ENCODE results near the gene NGB. TPM values are rescaled to one million over a fixed set of nuclear protein-coding genes. Genes with fewer than 3 reads are reported as not detected.

The NGB gene
- total RNA-seq, 1 donor from 2014 or later, result not detected

- Mint-ChIP-seq H3K36me3 (peaks cover 15% of the 10 kb centered on the region), H3K27ac (no peak overlapping the region), H3K4me1 (ENCODE audit: unreplicated experiment) (peaks cover 21% of the 10 kb centered on the region), H3K4me3 (no peak overlapping the region), H3K9me3 (no peaks in the 10 kb centered on the region), H3K27me3 (no peaks in the 10 kb centered on the region)
- TF ChIP-seq CTCF (conservative IDR thresholded peaks at IDR 0.05), result no peak
- DNase-seq (ENCODE audit: extremely low spot score, unreplicated experiment), result no peak
Measured at GRCh38 chr14:77305696-77306095, 34.7 kb upstream of the NGB start.

GRCh38 chr14:77303417-77304156, 32.6 kb upstream of the NGB start:
- Mint-ChIP-seq H3K27ac (peak overlapping the region; percentile 37), H3K27me3 (no peaks in the 10 kb centered on the region), H3K9me3 (no peaks in the 10 kb centered on the region), H3K4me1 (ENCODE audit: unreplicated experiment) (peaks cover 21% of the 10 kb centered on the region), H3K4me3 (no peak overlapping the region), H3K36me3 (peaks cover 12% of the 10 kb centered on the region)
- no peak for TF ChIP-seq CTCF (conservative IDR thresholded peaks at IDR 0.05)
- DNase-seq (ENCODE audit: extremely low spot score, unreplicated experiment), result no peak

GRCh38 chr14:77302926-77303325, 31.9 kb upstream of the NGB start:
- H3K27me3 Mint-ChIP-seq, result no peaks in the 10 kb centered on the region
- H3K4me1 Mint-ChIP-seq (ENCODE audit: unreplicated experiment), result peaks cover 21% of the 10 kb centered on the region
- DNase-seq (ENCODE audit: extremely low spot score, unreplicated experiment), result no peak
- no peaks in the 10 kb centered on the region for H3K9me3 Mint-ChIP-seq
- no peak for TF ChIP-seq CTCF (conservative IDR thresholded peaks at IDR 0.05)
- H3K36me3 Mint-ChIP-seq, result peaks cover 12% of the 10 kb centered on the region
- no peak overlapping the region for H3K27ac Mint-ChIP-seq
- no peak overlapping the region for H3K4me3 Mint-ChIP-seq

- Mint-ChIP-seq H3K27me3 (no peaks in the 10 kb centered on the region), H3K4me1 (ENCODE audit: unreplicated experiment) (peaks cover 6% of the 10 kb centered on the region), H3K27ac (no peak overlapping the region), H3K9me3 (no peaks in the 10 kb centered on the region), H3K36me3 (peaks cover 5% of the 10 kb centered on the region), H3K4me3 (no peak overlapping the region)
- TF ChIP-seq CTCF (conservative IDR thresholded peaks at IDR 0.05), result peak; percentile 86
- DNase-seq (ENCODE audit: extremely low spot score, unreplicated experiment), result no peak
Measured at GRCh38 chr14:77301103-77301502, 30.1 kb upstream of the NGB start.

GRCh38 chr14:77299771-77300170, 28.8 kb upstream of the NGB start:
- H3K27me3 Mint-ChIP-seq, result no peaks in the 10 kb centered on the region
- DNase-seq (ENCODE audit: extremely low spot score, unreplicated experiment), result no peak
- TF ChIP-seq CTCF (conservative IDR thresholded peaks at IDR 0.05), result no peak
- no peak overlapping the region for H3K4me3 Mint-ChIP-seq
- peaks cover 6% of the 10 kb centered on the region for H3K36me3 Mint-ChIP-seq
- H3K27ac Mint-ChIP-seq, result no peak overlapping the region
- no peaks in the 10 kb centered on the region for H3K9me3 Mint-ChIP-seq
- peaks cover 5% of the 10 kb centered on the region for H3K4me1 Mint-ChIP-seq (ENCODE audit: unreplicated experiment)

Measured in type B pancreatic cell (in vitro differentiated cells).